Peyer's patch (tissue), 4 donors: ENCODE measurements around the gene GTSF1L. TPM values are rescaled to one million over a fixed set of nuclear protein-coding genes. Genes with fewer than 3 reads are reported as not detected.

ENCODE experiments used
- DNase-seq, 3 donors: peaks; one replicate each; pipeline ENCODE4 v3.0.0-alpha.2; 2017 to 2019
- H3K27ac ChIP-seq, 4 donors: fragments of 200-600 bp; sonication (generic); one replicate each; pipeline ENCODE4 v1.5.1; 2016 to 2019
- H3K27me3 ChIP-seq, 2 donors: fragments of 200-600 bp; sonication (generic); one replicate each; pipeline ENCODE4 v1.5.1; 2019
- H3K36me3 ChIP-seq, 3 donors: fragments of 200-600 bp; sonication (generic); one replicate each; pipeline ENCODE4 v1.5.1; 2016 to 2019
- H3K4me1 ChIP-seq, 4 donors: fragments of 200-600 bp; sonication (generic); one replicate each; pipeline ENCODE4 v1.5.1; 2016 to 2019
- H3K4me3 ChIP-seq, 4 donors: fragments of 200-600 bp; sonication (generic); 1 replicate in 3 of 4; 2 replicates in 1 of 4; pipeline ENCODE4 v1.5.1; 2016 to 2019; ENCODE audit warnings: mild to moderate bottlenecking in 1 of 4
- H3K9me3 ChIP-seq, 4 donors: fragments of 200-600 bp; sonication (generic); one replicate each; pipeline ENCODE4 v1.5.1; 2016 to 2019; ENCODE audit warnings: mild to moderate bottlenecking in 1 of 4
- CTCF ChIP-seq, 6 experiments: fragments of 450-650 bp in 4 of 6; fragments of 200-600 bp in 2 of 6; sonication (generic) in 1 of 6; IDR thresholded peaks; one replicate each; pipeline ENCODE4 v1.5.1; 2017 to 2019; ENCODE audit warnings: antibody characterized with exemption in 6 of 6, mild to moderate bottlenecking in 3 of 6, moderate library complexity in 1 of 6
- POLR2A ChIP-seq, 2 donors: fragments of 450-650 bp; IDR thresholded peaks; one replicate each; pipeline ENCODE4 v1.5.1; 2017; ENCODE audit warnings: antibody characterized with exemption in 2 of 2, mild to moderate bottlenecking in 2 of 2, moderate library complexity in 2 of 2
- total RNA-seq, 4 donors: library from RNA; depleted of rRNA; stranded (reverse); fragments of >200 nt; gene quantifications; one replicate each; pipeline ENCODE4 v1.1.0, GENCODE V29; 2016

The GTSF1L gene
- total RNA-seq, 4 donors from 2014 or later: not detected

GRCh38 chr20:43755851-43756250, 29.0 kb upstream of the GTSF1L start:
- TF ChIP-seq POLR2A (IDR thresholded peaks at IDR 0.05) (no peak), CTCF (IDR thresholded peaks at IDR 0.05) (no peak)
- no peak overlapping the region for H3K27ac ChIP-seq
- no peak for DNase-seq
- no peaks in the 10 kb centered on the region for H3K36me3 ChIP-seq
- no peaks in the 10 kb centered on the region for H3K27me3 ChIP-seq
- H3K4me1 ChIP-seq: peaks cover 0 to 7% (median 0%) of the 10 kb centered on the region in 4 donors
- no peaks in the 10 kb centered on the region for H3K9me3 ChIP-seq
- no peak overlapping the region for H3K4me3 ChIP-seq

GRCh38 chr20:43755390-43755789, 28.6 kb upstream of the GTSF1L start:
- Histone ChIP-seq H3K36me3 (no peaks in the 10 kb centered on the region), H3K4me1 (peaks cover 0 to 7% (median 0%) of the 10 kb centered on the region in 4 donors), H3K4me3 (no peak overlapping the region), H3K27ac (no peak overlapping the region), H3K9me3 (no peaks in the 10 kb centered on the region), H3K27me3 (no peaks in the 10 kb centered on the region)
- DNase-seq: no peak
- TF ChIP-seq CTCF (IDR thresholded peaks at IDR 0.05) (no peak), POLR2A (IDR thresholded peaks at IDR 0.05) (no peak)

- Histone ChIP-seq H3K4me1 (peaks cover 0 to 7% (median 3%) of the 10 kb centered on the region in 4 donors), H3K36me3 (no peaks in the 10 kb centered on the region), H3K27ac (no peak overlapping the region), H3K9me3 (no peaks in the 10 kb centered on the region), H3K27me3 (no peaks in the 10 kb centered on the region), H3K4me3 (no peak overlapping the region)
- TF ChIP-seq POLR2A (IDR thresholded peaks at IDR 0.05): no peak
- DNase-seq: peak in 2 of 3 donors; percentile 72 to 79
Observed at GRCh38 chr20:43752561-43753301, 25.9 kb upstream of the GTSF1L start.

- Histone ChIP-seq H3K27ac (peak overlapping the region in 1 of 4 donors; percentile 36), H3K4me1 (peaks cover 0 to 7% (median 3%) of the 10 kb centered on the region in 4 donors), H3K9me3 (no peaks in the 10 kb centered on the region), H3K36me3 (no peaks in the 10 kb centered on the region), H3K27me3 (no peaks in the 10 kb centered on the region), H3K4me3 (no peak overlapping the region)
- no peak for TF ChIP-seq CTCF (IDR thresholded peaks at IDR 0.05)
- no peak for TF ChIP-seq POLR2A (IDR thresholded peaks at IDR 0.05)
- no peak for DNase-seq
Observed at GRCh38 chr20:43752051-43752360, 25.2 kb upstream of the GTSF1L start.

- H3K27ac ChIP-seq: peak overlapping the region in 2 of 4 donors; percentile 19 to 36
- no peak for TF ChIP-seq POLR2A (IDR thresholded peaks at IDR 0.05)
- TF ChIP-seq CTCF (IDR thresholded peaks at IDR 0.05): no peak
- DNase-seq: peak in 2 of 3 donors; percentile 48 to 61
Observed at GRCh38 chr20:43751167-43752050, 24.6 kb upstream of the GTSF1L start.

GRCh38 chr20:43750774-43751166, 24.0 kb upstream of the GTSF1L start:
- peaks cover 0 to 7% (median 3%) of the 10 kb centered on the region in 4 donors for H3K4me1 ChIP-seq
- no peak for DNase-seq
- no peak overlapping the region for H3K4me3 ChIP-seq
- no peaks in the 10 kb centered on the region for H3K9me3 ChIP-seq
- H3K36me3 ChIP-seq: no peaks in the 10 kb centered on the region
- H3K27ac ChIP-seq: peak overlapping the region in 2 of 4 donors; percentile 28 to 35
- no peaks in the 10 kb centered on the region for H3K27me3 ChIP-seq
- no peak for TF ChIP-seq POLR2A (IDR thresholded peaks at IDR 0.05)
- TF ChIP-seq CTCF (IDR thresholded peaks at IDR 0.05): no peak

More at GRCh38 chr20:43751167-43752050, 24.6 kb upstream of the GTSF1L start:
- no peaks in the 10 kb centered on the region for H3K27me3 ChIP-seq
- H3K36me3 ChIP-seq: no peaks in the 10 kb centered on the region
- H3K4me1 ChIP-seq: peaks cover 0 to 7% (median 3%) of the 10 kb centered on the region in 4 donors
- H3K9me3 ChIP-seq: no peaks in the 10 kb centered on the region
- H3K4me3 ChIP-seq: no peak overlapping the region
